ENCODE data around the gene LARP1. TPM values are rescaled to one million over a fixed set of nuclear protein-coding genes. Genes with fewer than 3 reads are reported as not detected.
"Not testable (repeated sequence)": the region's sequence is repeated elsewhere in the genome, so short reads cannot be mapped to it uniquely, and the experiment has no call there.

LARP1 gene
- total RNA-seq, 2 experiments from 2014 or later = 165 to 175 TPM

- no peak overlapping the region for H3K27ac Mint-ChIP-seq
- ATAC-seq (ENCODE audit: low read depth) = no peak
- H3K4me1 Mint-ChIP-seq = peaks cover 31% of the 10 kb centered on the region
- peaks cover 52% of the 10 kb centered on the region for H3K36me3 Mint-ChIP-seq
- no peak for DNase-seq
- POLR2A ChIA-PET = no interaction called here
- H3K9me3 Mint-ChIP-seq = no peaks in the 10 kb centered on the region
- H3K4me3 Mint-ChIP-seq = no peak overlapping the region
- H3K27me3 Mint-ChIP-seq = no peaks in the 10 kb centered on the region
Measured at GRCh38 chr5:154818471-154819116, 63.4 kb downstream of the LARP1 start.

- peak overlapping the region; percentile 16 for H3K27ac Mint-ChIP-seq
- ATAC-seq (ENCODE audit: low read depth) (no peak), DNase-seq (no peak)
Measured at GRCh38 chr5:154819546-154819945, 64.4 kb downstream of the LARP1 start.

GRCh38 chr5:154820383-154820782, 65.2 kb downstream of the LARP1 start:
- H3K9me3 Mint-ChIP-seq = no peaks in the 10 kb centered on the region
- peaks cover 26% of the 10 kb centered on the region for H3K4me1 Mint-ChIP-seq
- POLR2A ChIA-PET = no interaction called here
- no peak overlapping the region for H3K4me3 Mint-ChIP-seq
- H3K27ac Mint-ChIP-seq = no peak overlapping the region
- DNase-seq = no peak
- no peak for ATAC-seq (ENCODE audit: low read depth)
- H3K36me3 Mint-ChIP-seq = peaks cover 40% of the 10 kb centered on the region
- no peaks in the 10 kb centered on the region for H3K27me3 Mint-ChIP-seq

More at GRCh38 chr5:154819546-154819945, 64.4 kb downstream of the LARP1 start:
- H3K4me1 Mint-ChIP-seq = peaks cover 27% of the 10 kb centered on the region
- no peaks in the 10 kb centered on the region for H3K27me3 Mint-ChIP-seq
- H3K9me3 Mint-ChIP-seq = no peaks in the 10 kb centered on the region
- no peak overlapping the region for H3K4me3 Mint-ChIP-seq
- H3K36me3 Mint-ChIP-seq = peaks cover 47% of the 10 kb centered on the region
- POLR2A ChIA-PET = no interaction called here

- Mint-ChIP-seq H3K36me3 (peaks cover 31% of the 10 kb centered on the region), H3K4me1 (peaks cover 24% of the 10 kb centered on the region)
- H3K27ac Mint-ChIP-seq; H3K9me3 Mint-ChIP-seq; ATAC-seq (ENCODE audit: low read depth); H3K27me3 Mint-ChIP-seq; DNase-seq; H3K4me3 Mint-ChIP-seq; POLR2A ChIA-PET: not testable (repeated sequence)
Measured at GRCh38 chr5:154822896-154823295, 67.7 kb downstream of the LARP1 start.

- ATAC-seq (ENCODE audit: low read depth) (no peak), DNase-seq (no peak)
- H3K4me3 Mint-ChIP-seq = no peak overlapping the region
- no peaks in the 10 kb centered on the region for H3K9me3 Mint-ChIP-seq
- H3K36me3 Mint-ChIP-seq = peaks cover 33% of the 10 kb centered on the region
- H3K27me3 Mint-ChIP-seq = no peaks in the 10 kb centered on the region
- POLR2A ChIA-PET = no interaction called here
- H3K27ac Mint-ChIP-seq = no peak overlapping the region
- H3K4me1 Mint-ChIP-seq = peaks cover 24% of the 10 kb centered on the region
Measured at GRCh38 chr5:154823605-154824004, 68.4 kb downstream of the LARP1 start.

- no peaks in the 10 kb centered on the region for H3K9me3 Mint-ChIP-seq
- POLR2A ChIA-PET = no interaction called here
- no peaks in the 10 kb centered on the region for H3K27me3 Mint-ChIP-seq
- H3K4me1 Mint-ChIP-seq = peaks cover 19% of the 10 kb centered on the region
- ATAC-seq (ENCODE audit: low read depth) (no peak), DNase-seq (no peak)
- no peak overlapping the region for H3K27ac Mint-ChIP-seq
- no peak overlapping the region for H3K4me3 Mint-ChIP-seq
- H3K36me3 Mint-ChIP-seq = peaks cover 28% of the 10 kb centered on the region
Measured at GRCh38 chr5:154824070-154824469, 68.9 kb downstream of the LARP1 start.

- peaks cover 12% of the 10 kb centered on the region for H3K36me3 Mint-ChIP-seq
- H3K9me3 Mint-ChIP-seq = no peaks in the 10 kb centered on the region
- H3K4me3 Mint-ChIP-seq = peak overlapping the region; percentile 28
- peaks cover 22% of the 10 kb centered on the region for H3K4me1 Mint-ChIP-seq
- POLR2A ChIA-PET = interaction anchor here (1.5 kb wide), 1 partner anchor 48 kb away, joined by 3 read pairs; no protein-coding TSS in a partner anchor
- H3K27ac Mint-ChIP-seq = peak overlapping the region; percentile 74
- DNase-seq (no peak), ATAC-seq (ENCODE audit: low read depth) (no peak)
- no peaks in the 10 kb centered on the region for H3K27me3 Mint-ChIP-seq
Measured at GRCh38 chr5:154829181-154829588, 74.0 kb downstream of the LARP1 start.

GRCh38 chr5:154829589-154830218, 74.5 kb downstream of the LARP1 start:
- POLR2A ChIA-PET = interaction anchor here (1.5 kb wide), 1 partner anchor 48 kb away, joined by 3 read pairs; no protein-coding TSS in a partner anchor
- Mint-ChIP-seq H3K27ac (peak overlapping the region; percentile 74), H3K9me3 (no peaks in the 10 kb centered on the region), H3K4me3 (peak overlapping the region; percentile 28), H3K36me3 (peaks cover 14% of the 10 kb centered on the region), H3K27me3 (no peaks in the 10 kb centered on the region), H3K4me1 (peaks cover 22% of the 10 kb centered on the region)
- peak; percentile 40 for DNase-seq
- ATAC-seq (ENCODE audit: low read depth) = peak; percentile 72

GRCh38 chr5:154830219-154830595, 75.0 kb downstream of the LARP1 start:
- Mint-ChIP-seq H3K4me3 (peak overlapping the region; percentile 28), H3K36me3 (peaks cover 14% of the 10 kb centered on the region), H3K4me1 (peaks cover 22% of the 10 kb centered on the region), H3K9me3 (no peaks in the 10 kb centered on the region), H3K27me3 (no peaks in the 10 kb centered on the region), H3K27ac (peak overlapping the region; percentile 74)
- ATAC-seq (ENCODE audit: low read depth) (no peak), DNase-seq (no peak)
- POLR2A ChIA-PET = interaction anchor here (1.5 kb wide), 1 partner anchor 49 kb away, joined by 3 read pairs; no protein-coding TSS in a partner anchor

- no peak for ATAC-seq (ENCODE audit: low read depth)
- Mint-ChIP-seq H3K4me3 (peak overlapping the region; percentile 28), H3K27ac (peak overlapping the region; percentile 74), H3K27me3 (no peaks in the 10 kb centered on the region), H3K4me1 (peaks cover 22% of the 10 kb centered on the region), H3K9me3 (no peaks in the 10 kb centered on the region), H3K36me3 (peaks cover 13% of the 10 kb centered on the region)
- no peak for DNase-seq
- POLR2A ChIA-PET = no interaction called here
Measured at GRCh38 chr5:154830596-154830995, 75.4 kb downstream of the LARP1 start.

GRCh38 chr5:154831451-154831850, 76.3 kb downstream of the LARP1 start:
- H3K4me3 Mint-ChIP-seq = no peak overlapping the region
- peak overlapping the region; percentile 25 for H3K27ac Mint-ChIP-seq

GRCh38 chr5:154832804-154833203, 77.6 kb downstream of the LARP1 start:
- not testable (repeated sequence) for H3K9me3 Mint-ChIP-seq

More at GRCh38 chr5:154831451-154831850, 76.3 kb downstream of the LARP1 start:
- H3K36me3 Mint-ChIP-seq = peaks cover 8% of the 10 kb centered on the region
- no peaks in the 10 kb centered on the region for H3K9me3 Mint-ChIP-seq
- ATAC-seq (ENCODE audit: low read depth) (no peak), DNase-seq (no peak)
- H3K27me3 Mint-ChIP-seq = no peaks in the 10 kb centered on the region
- POLR2A ChIA-PET = no interaction called here
- peaks cover 22% of the 10 kb centered on the region for H3K4me1 Mint-ChIP-seq

GRCh38 chr5:154834053-154834452, 78.9 kb downstream of the LARP1 start:
- no peak for ATAC-seq (ENCODE audit: low read depth)
- no peak for DNase-seq
- Mint-ChIP-seq H3K4me1 (peaks cover 14% of the 10 kb centered on the region), H3K4me3 (no peak overlapping the region), H3K9me3 (no peaks in the 10 kb centered on the region), H3K36me3 (peaks cover 6% of the 10 kb centered on the region), H3K27ac (no peak overlapping the region), H3K27me3 (no peaks in the 10 kb centered on the region)
- POLR2A ChIA-PET = no interaction called here

More at GRCh38 chr5:154832804-154833203, 77.6 kb downstream of the LARP1 start:
- H3K27me3 Mint-ChIP-seq; H3K36me3 Mint-ChIP-seq; DNase-seq; H3K4me3 Mint-ChIP-seq; ATAC-seq (ENCODE audit: low read depth); H3K27ac Mint-ChIP-seq; POLR2A ChIA-PET: not testable (repeated sequence)
- H3K4me1 Mint-ChIP-seq = peaks cover 18% of the 10 kb centered on the region

- H3K4me3 Mint-ChIP-seq; POLR2A ChIA-PET; DNase-seq; H3K9me3 Mint-ChIP-seq; H3K36me3 Mint-ChIP-seq; H3K27ac Mint-ChIP-seq; H3K4me1 Mint-ChIP-seq; ATAC-seq (ENCODE audit: low read depth); H3K27me3 Mint-ChIP-seq: not testable (repeated sequence)
Measured at GRCh38 chr5:154835701-154836052, 80.5 kb downstream of the LARP1 start.

Measured in activated naive CD8-positive, alpha-beta T cell treated with anti-CD3 and anti-CD28 coated beads, Interleukin-2, amount 10 ng/mL, durations not matched to agents 7 days and 5 days (primary cell).